Measurements from ENCODE around the gene ICA1L. TPM values are rescaled to one million over a fixed set of nuclear protein-coding genes. Genes with fewer than 3 reads are reported as not detected.

ICA1L gene
- total and polyA plus RNA-seq, 2 of the 8 experiments (the other 6 are each of a cell fraction or from before 2014, with no cell fraction given), result 1.1 to 3.4 TPM

GRCh38 chr2:202758128-202758527 is 113.4 kb downstream of the ICA1L start:
- no peak overlapping the region for H4K8ac ChIP-seq (ENCODE audit: extremely low read depth, insufficient read depth, low read length)
- H3K4me3 ChIP-seq (ENCODE audit: extremely low read depth in 1 of 4, insufficient read depth in 2 of 4, low read depth in 3 of 4, low read length in 4 of 4), result no peak overlapping the region
- H2BK12ac ChIP-seq (ENCODE audit: low read depth, low read length), result no peak overlapping the region
- peaks cover 2 to 31% (median 10%) of the 10 kb centered on the region in 4 experiments; a peak in 6 of 8 replicates for H3K36me3 ChIP-seq (ENCODE audit: control insufficient read depth in 2 of 4, insufficient read depth in 4 of 4, low read length in 3 of 4)
- no peak overlapping the region for H4K91ac ChIP-seq (replicated peaks; ENCODE audit: insufficient read length, low read length)
- H2AK5ac ChIP-seq (ENCODE audit: low read depth, low read length), result no peak overlapping the region
- no peaks in the 10 kb centered on the region for H3K9me3 ChIP-seq (ENCODE audit: insufficient read depth in 2 of 2, low read depth in 1 of 2, low read length in 1 of 2)
- no peak overlapping the region for H3K56ac ChIP-seq (replicated peaks; ENCODE audit: insufficient read length, low read depth, low read length)
- no peak overlapping the region for H3K18ac ChIP-seq (ENCODE audit: extremely low read depth, low read length)
- H3K79me2 ChIP-seq (ENCODE audit: control insufficient read depth in 1 of 2, insufficient read depth in 2 of 2, low read length in 2 of 2), result no peaks in the 10 kb centered on the region
- FAIRE-seq, result no peak
- H2BK120ac ChIP-seq (replicated peaks; ENCODE audit: low read depth, low read length), result no peak overlapping the region
- H2BK5ac ChIP-seq (ENCODE audit: low read depth, low read length), result no peak overlapping the region
- H3K4me2 ChIP-seq (ENCODE audit: insufficient read depth in 1 of 2, low read depth in 2 of 2, low read length in 2 of 2), result no peak overlapping the region
- no peaks in the 10 kb centered on the region for H3K23me2 ChIP-seq (ENCODE audit: low read depth, low read length)
- H3K9ac ChIP-seq (replicated peaks in 1 of 4; ENCODE audit: extremely low read depth in 1 of 4, low read depth in 3 of 4, low read length in 3 of 4), result no peak overlapping the region
- no peak overlapping the region for H3K4ac ChIP-seq (replicated peaks; ENCODE audit: insufficient read length, low read depth, low read length)
- no peak overlapping the region for H2AFZ ChIP-seq (ENCODE audit: low read length)
- DNase-seq (ENCODE audit: low read depth in 1 of 2, low spot score in 2 of 2), result no peak
- CTCF ChIA-PET (ENCODE audit: partially characterized antibody), result interaction anchor here (0.9 to 2.8 kb wide), 3 partner anchors 9 to 1152 kb away, joined by 3 to 10 read pairs (median 3); no protein-coding TSS in a partner anchor
- H3K79me1 ChIP-seq (ENCODE audit: low read depth, low read length), result no peaks in the 10 kb centered on the region
- no peak overlapping the region for H2BK15ac ChIP-seq (ENCODE audit: low read length)
- H3K27ac ChIP-seq (ENCODE audit: low read depth, low read length), result no peak overlapping the region
- H3K4me1 ChIP-seq (replicated peaks in 1 of 4; ENCODE audit: control insufficient read depth in 3 of 4, insufficient read depth in 4 of 4, low read length in 3 of 4), result no peaks in the 10 kb centered on the region
- H3K23ac ChIP-seq (ENCODE audit: insufficient read length), result no peak overlapping the region
- POLR2A ChIA-PET (ENCODE audit: partially characterized antibody), result no interaction called here
- no peak overlapping the region for H2BK20ac ChIP-seq (ENCODE audit: low read length)
- WGBS, 2 experiments (ENCODE audit: extremely low coverage in 1 of 2, insufficient coverage in 1 of 2, insufficient read length in 1 of 2, insufficient replicate concordance in 2 of 2, low coverage in 1 of 2, low lambda C conversion rate in 2 of 2, missing lambda C conversion rate in 1 of 2), result 91% methylated on average over 4 of the region's 4 CpGs; no CpG with 5 or more reads in 1 of the 2 experiments
- no peaks in the 10 kb centered on the region for H3K27me3 ChIP-seq (replicated peaks in 1 of 4; ENCODE audit: control insufficient read depth in 3 of 4, extremely low read depth in 1 of 4, insufficient read depth in 3 of 4, low read length in 3 of 4)
- H4K20me1 ChIP-seq (replicated peaks in 1 of 2; ENCODE audit: control insufficient read depth in 1 of 2, insufficient read depth in 2 of 2, low read length in 2 of 2), result peaks cover 0 to 2% of the 10 kb centered on the region in 2 experiments
- no peak overlapping the region for H4K5ac ChIP-seq (ENCODE audit: insufficient read length, low read depth, low read length)
- H3K14ac ChIP-seq (ENCODE audit: insufficient read length), result no peak overlapping the region
- TF ChIP-seq JUND (IDR thresholded peaks at IDR 0.05; ENCODE audit: low read length) (no peak), RFX5 (IDR thresholded peaks at IDR 0.05; ENCODE audit: borderline replicate concordance, low read depth, low read length) (no peak), GABPA (IDR thresholded peaks at IDR 0.05; ENCODE audit: borderline replicate concordance, insufficient read depth, low read length) (no peak), ATF2 (IDR thresholded peaks at IDR 0.05; ENCODE audit: low read length) (no peak), SAP30 (IDR thresholded peaks at IDR 0.05; ENCODE audit: insufficient read depth, insufficient replicate concordance, low read length) (no peak), KDM1A (IDR thresholded peaks at IDR 0.05; ENCODE audit: borderline replicate concordance, low read length) (no peak), BCL11A (IDR thresholded peaks at IDR 0.05; ENCODE audit: low read depth in 2 of 2, low read length in 2 of 2) (no peak), SP4 (IDR thresholded peaks at IDR 0.05; ENCODE audit: low read length) (no peak), CBX5 (IDR thresholded peaks at IDR 0.05; ENCODE audit: low read depth, low read length) (no peak), ASH2L (IDR thresholded peaks at IDR 0.05; ENCODE audit: low read length) (no peak), MAX (IDR thresholded peaks at IDR 0.05) (no peak), YY1 (IDR thresholded peaks at IDR 0.05; ENCODE audit: low read depth, low read length) (no peak), SUZ12 (IDR thresholded peaks at IDR 0.05; ENCODE audit: low read length) (no peak)
